ENCODE data around the gene KHDRBS1.

- TF ChIP-seq CTCF (conservative IDR thresholded peaks at IDR 0.05; ENCODE audit: low read depth in 2 of 2) (no peak), REST (IDR thresholded peaks at IDR 0.05; ENCODE audit: unreplicated experiment) (no peak), ETS1 (IDR thresholded peaks at IDR 0.05) (no peak), POLR2AphosphoS5 (IDR thresholded peaks at IDR 0.05; ENCODE audit: low read depth) (no peak), EZH2 (IDR thresholded peaks at IDR 0.05; ENCODE audit: low read depth, unreplicated experiment) (no peak), CREB1 (CRISPR knock-in tag; IDR thresholded peaks at IDR 0.05; ENCODE audit: low read depth) (no peak), NANOG (IDR thresholded peaks at IDR 0.05; ENCODE audit: borderline replicate concordance) (no peak), JUNB (IDR thresholded peaks at IDR 0.05; ENCODE audit: unreplicated experiment) (no peak)
These were observed 6.7 kb downstream of the KHDRBS1 start for GRCh38 chr1:32020339-32020738.

Data from GM23338 (cell line).